Hepatocyte (in vitro differentiated cells): Measurements from ENCODE around the gene TBKBP1. TPM values are rescaled to one million over a fixed set of nuclear protein-coding genes. Genes with fewer than 3 reads are reported as not detected.

Source experiments
- DNase-seq: peaks from one replicate; pipeline ENCODE4 v3.0.0-alpha.2; 2016; ENCODE audit warnings: low spot score
- H2AFZ ChIP-seq: fragments of 200-600 bp; sonication (generic); 2 replicates; pipeline ENCODE4 v1.6.0; 2016; ENCODE audit warnings: antibody characterized with exemption, mild to moderate bottlenecking
- H3K27ac ChIP-seq: fragments of 200-600 bp; sonication (generic); 2 replicates; pipeline ENCODE4 v1.5.1; 2016; ENCODE audit warnings: mild to moderate bottlenecking
- H3K27me3 ChIP-seq: fragments of 200-600 bp; sonication (generic); 2 replicates; pipeline ENCODE4 v1.6.1; 2016
- H3K36me3 ChIP-seq: fragments of 200-600 bp; sonication (generic); replicated peaks from 2 replicates; pipeline ENCODE4 v1.5.1; 2016; ENCODE audit warnings: low read depth; ENCODE audit not compliant: insufficient read depth
- H3K4me1 ChIP-seq: fragments of 200-600 bp; sonication (generic); 2 replicates; pipeline ENCODE4 v1.5.1; 2016; ENCODE audit warnings: mild to moderate bottlenecking, moderate library complexity; ENCODE audit not compliant: insufficient read depth
- H3K4me2 ChIP-seq: fragments of 200-600 bp; sonication (generic); 2 replicates; pipeline ENCODE4 v1.6.0; 2016
- H3K4me3 ChIP-seq: fragments of 200-600 bp; sonication (generic); 2 replicates; pipeline ENCODE4 v1.5.1; 2016; ENCODE audit warnings: mild to moderate bottlenecking
- H3K79me2 ChIP-seq: fragments of 200-600 bp; sonication (generic); 2 replicates; pipeline ENCODE4 v1.6.0; 2017; ENCODE audit warnings: mild to moderate bottlenecking
- H3K9me2 ChIP-seq: fragments of 200-600 bp; sonication (generic); replicated peaks from 2 replicates; pipeline ENCODE4 v1.6.0; 2017; ENCODE audit warnings: mild to moderate bottlenecking; ENCODE audit not compliant: insufficient read depth
- H3K9me3 ChIP-seq: fragments of 200-600 bp; sonication (generic); 2 replicates; pipeline ENCODE4 v1.5.1; 2016; ENCODE audit warnings: low read depth, mild to moderate bottlenecking
- H4K20me1 ChIP-seq: fragments of 200-600 bp; sonication (generic); 2 replicates; pipeline ENCODE4 v1.6.0; 2016; ENCODE audit warnings: mild to moderate bottlenecking; ENCODE audit not compliant: insufficient read depth, poor library complexity, severe bottlenecking
- EZH2 ChIP-seq: fragments of 200-600 bp; sonication (generic); IDR thresholded peaks from 2 replicates; pipeline ENCODE4 v1.6.1; 2016; ENCODE audit warnings: antibody characterized with exemption, mild to moderate bottlenecking, borderline replicate concordance
- EZH2phosphoT487 ChIP-seq: fragments of 200-600 bp; sonication (generic); IDR thresholded peaks from one replicate; pipeline ENCODE4 v1.6.1; 2018; ENCODE audit warnings: antibody characterized with exemption, mild to moderate bottlenecking, low read depth, moderate library complexity; ENCODE audit not compliant: unreplicated experiment, severe bottlenecking
- WGBS: methylation state at CpG from one replicate; pipeline ENCODE4 v1.1.6; 2016; ENCODE audit warnings: low lambda C conversion rate; ENCODE audit errors: missing lambda C conversion rate; 5-methylcytosine and 5-hydroxymethylcytosine counted together
- polyA plus RNA-seq: library from polyadenylated mRNA; unstranded; fragments of >200 nt; fragmentation: Nextera tagmentation; extraction: Ambion mirVana; gene quantifications from 2 replicates; pipeline ENCODE4 v1.2.1, GENCODE V29; 2016
- total RNA-seq: library from RNA; depleted of rRNA; stranded (reverse); fragments of >200 nt; gene quantifications from 2 replicates; pipeline ENCODE4 v1.2.3, GENCODE V29; 2014
- TF ChIP-seq, protein P1 (sequence below): fragments of 200-600 bp; sonication (generic); IDR thresholded peaks from 2 replicates; pipeline ENCODE4 v1.5.1; 2016; ENCODE audit warnings: antibody characterized with exemption, mild to moderate bottlenecking; ENCODE audit not compliant: poor library complexity

Gene TBKBP1
- total and polyA plus RNA-seq, 2 experiments from 2014 or later = 7.5 to 17.8 TPM

DNA sequence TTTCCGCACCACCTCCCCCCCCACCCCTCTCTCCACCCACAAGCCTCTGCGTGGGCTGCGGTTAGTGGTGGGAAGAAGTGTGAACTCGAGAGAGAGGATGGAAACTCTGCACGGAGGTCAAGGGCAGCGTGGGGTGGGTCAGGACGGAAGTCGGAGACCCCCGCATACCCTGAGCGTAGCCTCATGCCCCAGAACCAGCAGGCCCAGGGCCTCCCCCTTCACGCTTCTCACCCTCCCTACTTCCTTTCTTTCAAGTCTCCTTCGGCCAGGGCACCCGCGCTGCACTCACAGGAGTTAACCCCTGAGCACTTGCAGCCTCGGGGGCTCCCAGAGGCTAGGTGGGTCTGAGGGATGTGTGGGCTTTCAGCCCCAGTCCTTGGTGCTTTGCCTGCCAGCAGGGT is 9.2 kb downstream of the TBKBP1 start:
- H3K27ac ChIP-seq = no peak overlapping the region
- WGBS = 90% methylated on average over 13 of the region's 15 CpGs
- H3K36me3 ChIP-seq = no peaks in the 10 kb centered on the region
- no peaks in the 10 kb centered on the region for H3K4me1 ChIP-seq
- TF ChIP-seq EZH2 (no peak), EZH2phosphoT487 (no peak)
- TF ChIP-seq, protein P1, sequence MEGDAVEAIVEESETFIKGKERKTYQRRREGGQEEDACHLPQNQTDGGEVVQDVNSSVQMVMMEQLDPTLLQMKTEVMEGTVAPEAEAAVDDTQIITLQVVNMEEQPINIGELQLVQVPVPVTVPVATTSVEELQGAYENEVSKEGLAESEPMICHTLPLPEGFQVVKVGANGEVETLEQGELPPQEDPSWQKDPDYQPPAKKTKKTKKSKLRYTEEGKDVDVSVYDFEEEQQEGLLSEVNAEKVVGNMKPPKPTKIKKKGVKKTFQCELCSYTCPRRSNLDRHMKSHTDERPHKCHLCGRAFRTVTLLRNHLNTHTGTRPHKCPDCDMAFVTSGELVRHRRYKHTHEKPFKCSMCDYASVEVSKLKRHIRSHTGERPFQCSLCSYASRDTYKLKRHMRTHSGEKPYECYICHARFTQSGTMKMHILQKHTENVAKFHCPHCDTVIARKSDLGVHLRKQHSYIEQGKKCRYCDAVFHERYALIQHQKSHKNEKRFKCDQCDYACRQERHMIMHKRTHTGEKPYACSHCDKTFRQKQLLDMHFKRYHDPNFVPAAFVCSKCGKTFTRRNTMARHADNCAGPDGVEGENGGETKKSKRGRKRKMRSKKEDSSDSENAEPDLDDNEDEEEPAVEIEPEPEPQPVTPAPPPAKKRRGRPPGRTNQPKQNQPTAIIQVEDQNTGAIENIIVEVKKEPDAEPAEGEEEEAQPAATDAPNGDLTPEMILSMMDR = no peak
- no peak overlapping the region for H2AFZ ChIP-seq
- no peak overlapping the region for H3K4me3 ChIP-seq
- no peaks in the 10 kb centered on the region for H3K9me2 ChIP-seq
- H3K79me2 ChIP-seq = no peaks in the 10 kb centered on the region
- no peak overlapping the region for H3K4me2 ChIP-seq
- no peaks in the 10 kb centered on the region for H3K27me3 ChIP-seq
- no peaks in the 10 kb centered on the region for H3K9me3 ChIP-seq
- DNase-seq = no peak
- peaks cover 5% of the 10 kb centered on the region for H4K20me1 ChIP-seq

DNA sequence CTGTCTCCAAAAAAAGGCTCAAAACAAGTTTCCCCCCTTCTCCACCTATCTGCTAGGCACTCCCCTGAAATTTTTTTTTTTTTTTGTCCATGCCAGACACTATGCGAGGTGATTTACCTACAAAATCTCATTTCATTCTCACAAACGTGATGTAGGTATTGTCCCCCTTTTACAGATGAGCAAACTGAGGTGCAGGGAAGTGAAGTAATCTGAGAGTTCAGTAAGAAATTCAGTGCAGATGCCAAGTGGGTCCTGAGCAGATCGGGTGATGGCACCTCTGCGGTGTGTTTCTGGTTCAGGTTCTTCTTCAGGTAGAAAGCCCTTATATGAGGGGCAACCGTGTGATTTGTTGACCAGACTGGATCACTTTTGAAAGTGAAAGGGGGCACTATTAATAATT is 9.7 kb downstream of the TBKBP1 start:
- H3K27ac ChIP-seq = no peak overlapping the region
- H3K36me3 ChIP-seq = no peaks in the 10 kb centered on the region
- TF ChIP-seq, protein P1 = no peak
- no peak for TF ChIP-seq EZH2
- no peak for TF ChIP-seq EZH2phosphoT487
- H3K9me2 ChIP-seq = no peaks in the 10 kb centered on the region
- H2AFZ ChIP-seq = no peak overlapping the region
- H3K27me3 ChIP-seq = no peaks in the 10 kb centered on the region
- DNase-seq = no peak
- no peak overlapping the region for H3K4me3 ChIP-seq
- WGBS = 97% methylated on average over 5 of the region's 5 CpGs
- H3K4me2 ChIP-seq = no peak overlapping the region
- no peaks in the 10 kb centered on the region for H3K9me3 ChIP-seq
- H4K20me1 ChIP-seq = peaks cover 5% of the 10 kb centered on the region
- H3K4me1 ChIP-seq = no peaks in the 10 kb centered on the region
- no peaks in the 10 kb centered on the region for H3K79me2 ChIP-seq

DNA sequence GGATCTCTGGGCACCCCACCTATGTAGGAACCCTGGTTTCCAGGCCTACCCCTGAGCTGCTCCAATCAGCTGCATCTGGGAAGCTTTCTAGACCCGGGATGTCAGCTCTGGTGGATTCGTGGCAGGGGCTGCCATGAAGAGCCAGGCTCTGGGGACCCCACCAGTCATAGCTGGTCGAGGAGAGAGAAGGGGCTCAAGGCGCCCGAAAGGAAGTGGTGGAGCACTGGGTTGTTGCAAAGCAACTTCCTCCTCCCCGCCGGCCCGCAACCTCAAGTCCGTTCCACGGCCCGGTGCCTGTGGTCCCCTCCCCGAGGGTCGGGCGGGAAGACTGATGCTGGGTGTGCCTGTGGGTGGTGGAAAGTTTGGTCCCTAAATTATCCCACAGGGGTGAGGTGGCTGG is 10.2 kb downstream of the TBKBP1 start:
- peaks cover 3% of the 10 kb centered on the region for H4K20me1 ChIP-seq
- no peak for TF ChIP-seq EZH2phosphoT487
- TF ChIP-seq, protein P1 = no peak
- TF ChIP-seq EZH2 = no peak
- no peak overlapping the region for H3K4me2 ChIP-seq
- no peaks in the 10 kb centered on the region for H3K36me3 ChIP-seq
- H2AFZ ChIP-seq = no peak overlapping the region
- no peak overlapping the region for H3K27ac ChIP-seq
- H3K9me2 ChIP-seq = no peaks in the 10 kb centered on the region
- H3K9me3 ChIP-seq = no peaks in the 10 kb centered on the region
- H3K4me3 ChIP-seq = no peak overlapping the region
- H3K27me3 ChIP-seq = no peaks in the 10 kb centered on the region
- 89% methylated on average over 14 of the region's 14 CpGs for WGBS
- no peaks in the 10 kb centered on the region for H3K79me2 ChIP-seq
- DNase-seq = no peak
- H3K4me1 ChIP-seq = no peaks in the 10 kb centered on the region

DNA sequence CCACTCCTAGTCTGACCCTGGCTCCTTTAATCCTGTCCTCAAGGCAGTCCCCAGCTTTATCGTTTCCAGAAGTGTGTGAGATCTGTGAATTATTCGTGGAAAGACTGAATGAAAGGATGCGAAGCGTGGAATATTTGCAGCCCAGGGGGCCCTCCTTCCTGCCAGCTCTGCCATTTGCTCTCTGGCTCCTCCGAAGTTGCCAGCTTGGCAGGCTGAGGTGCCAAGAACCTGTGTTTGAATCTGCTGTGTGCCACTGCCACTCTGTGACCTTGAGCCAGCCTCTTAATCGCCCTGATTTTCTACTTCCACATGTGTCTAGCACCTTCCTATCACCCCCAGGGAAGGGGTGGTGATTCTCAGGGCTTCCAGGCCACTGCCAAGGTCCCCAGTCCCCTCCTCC is 10.8 kb downstream of the TBKBP1 start:
- Histone ChIP-seq H4K20me1 (no peaks in the 10 kb centered on the region), H3K4me3 (no peak overlapping the region), H3K4me2 (no peak overlapping the region), H3K27ac (no peak overlapping the region), H3K4me1 (no peaks in the 10 kb centered on the region), H3K9me2 (no peaks in the 10 kb centered on the region), H3K27me3 (no peaks in the 10 kb centered on the region), H3K79me2 (no peaks in the 10 kb centered on the region), H2AFZ (no peak overlapping the region), H3K9me3 (no peaks in the 10 kb centered on the region), H3K36me3 (no peaks in the 10 kb centered on the region)
- TF ChIP-seq EZH2phosphoT487 (no peak), EZH2 (no peak)
- TF ChIP-seq, protein P1 = no peak
- DNase-seq = no peak
- 84% methylated on average over 6 of the region's 6 CpGs for WGBS
